ENCODE data around the gene RBM23.
"Not testable (repeated sequence)": the region's sequence is repeated elsewhere in the genome, so short reads cannot be mapped to it uniquely, and the experiment has no call there.

RBM23 gene

DNA sequence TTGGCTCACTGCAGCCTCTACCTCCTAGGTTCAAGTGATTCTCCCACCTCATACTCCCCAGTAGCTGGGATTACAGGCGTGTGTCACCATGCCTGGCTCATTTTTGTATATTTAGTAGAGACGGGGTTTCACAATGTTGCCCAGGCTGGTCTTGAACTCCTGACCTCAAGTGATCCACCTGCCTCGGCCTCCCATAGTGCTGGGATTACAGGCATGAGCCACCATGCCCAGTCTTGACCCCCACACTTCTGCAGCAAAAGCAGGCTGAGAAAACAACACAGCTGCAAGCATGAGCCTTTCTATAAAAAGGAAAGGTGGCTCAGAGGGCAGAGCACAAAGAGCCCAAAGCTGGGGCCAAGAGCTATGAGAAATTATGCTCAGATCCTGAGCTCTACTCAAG lies 58.6 kb downstream of the RBM23 start:
- not testable (repeated sequence) for DNase-seq

DNA sequence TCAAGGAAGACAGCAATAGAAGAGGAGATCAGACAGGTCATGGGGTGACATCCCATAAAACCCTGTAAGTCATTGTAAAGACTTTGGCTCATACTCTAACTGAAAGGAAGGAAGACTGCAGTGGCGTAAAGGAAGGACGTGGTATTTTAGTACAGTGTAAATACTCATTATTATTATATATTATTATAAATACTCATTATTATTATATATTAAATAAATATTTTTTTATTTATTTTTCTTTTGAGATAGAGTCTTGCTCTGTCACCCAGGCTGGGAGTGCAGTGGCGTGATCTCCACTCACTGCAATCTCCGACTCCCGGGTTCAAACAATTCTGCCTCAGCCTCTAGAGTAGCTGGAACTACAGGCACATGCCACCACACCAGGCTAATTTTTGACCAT lies 62.5 kb downstream of the RBM23 start:
- no peak for DNase-seq

DNA sequence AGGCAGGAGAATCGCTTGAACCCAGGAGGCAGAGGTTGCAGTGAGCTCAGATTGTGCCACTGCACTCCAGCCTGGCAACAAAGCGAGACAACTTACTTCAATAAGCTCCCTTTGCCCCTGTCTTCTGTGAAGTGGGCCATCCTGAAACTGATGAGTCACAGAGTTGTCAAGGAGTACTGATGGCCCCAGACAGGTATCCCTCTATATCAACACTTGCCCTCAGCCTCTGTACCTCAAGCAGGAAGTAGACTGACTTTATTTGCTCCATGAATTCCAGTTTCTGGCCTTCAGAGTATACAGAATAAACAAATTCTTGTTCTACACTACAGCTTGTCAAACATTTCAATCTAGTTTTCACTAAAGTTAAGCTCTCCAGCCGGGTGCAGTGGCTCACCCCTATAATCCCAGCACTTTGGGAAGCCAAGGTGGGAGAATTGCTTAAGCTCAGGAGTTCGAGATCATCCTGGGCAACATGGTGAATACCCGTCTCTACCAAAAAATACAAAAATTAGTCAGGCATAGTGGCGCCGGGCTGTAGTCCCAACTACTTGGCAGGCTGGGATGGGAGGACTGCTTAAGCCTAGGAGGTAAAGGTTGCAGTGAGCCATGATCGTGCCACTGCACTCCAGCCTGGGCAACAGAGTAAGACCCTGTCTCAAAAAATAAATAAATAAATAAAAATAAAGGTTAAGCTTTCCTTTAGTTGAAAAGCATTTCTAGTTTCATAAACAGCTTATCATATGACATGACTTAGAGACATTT lies 63.8 kb downstream of the RBM23 start:
- DNase-seq, result no peak

DNA sequence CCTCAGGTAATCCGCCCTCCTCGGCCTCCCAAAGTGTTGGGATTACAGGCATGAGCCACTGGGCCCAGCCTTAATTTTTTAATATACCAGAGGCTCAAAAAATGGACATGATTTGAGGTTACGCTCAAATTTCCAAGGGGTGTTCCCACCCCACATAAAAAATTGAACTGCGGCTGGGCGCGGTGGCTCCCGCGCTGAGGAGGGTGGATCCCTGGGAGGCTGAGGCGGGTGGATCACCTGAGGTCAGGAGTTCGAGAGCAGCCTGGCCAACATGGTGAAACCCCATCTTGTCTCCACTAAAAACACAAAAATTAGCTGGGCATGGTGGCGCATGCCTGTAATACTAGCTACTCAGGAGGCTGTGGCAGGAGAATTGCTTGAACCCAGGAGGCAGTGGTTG lies 64.7 kb downstream of the RBM23 start:
- not testable (repeated sequence) for DNase-seq

DNA sequence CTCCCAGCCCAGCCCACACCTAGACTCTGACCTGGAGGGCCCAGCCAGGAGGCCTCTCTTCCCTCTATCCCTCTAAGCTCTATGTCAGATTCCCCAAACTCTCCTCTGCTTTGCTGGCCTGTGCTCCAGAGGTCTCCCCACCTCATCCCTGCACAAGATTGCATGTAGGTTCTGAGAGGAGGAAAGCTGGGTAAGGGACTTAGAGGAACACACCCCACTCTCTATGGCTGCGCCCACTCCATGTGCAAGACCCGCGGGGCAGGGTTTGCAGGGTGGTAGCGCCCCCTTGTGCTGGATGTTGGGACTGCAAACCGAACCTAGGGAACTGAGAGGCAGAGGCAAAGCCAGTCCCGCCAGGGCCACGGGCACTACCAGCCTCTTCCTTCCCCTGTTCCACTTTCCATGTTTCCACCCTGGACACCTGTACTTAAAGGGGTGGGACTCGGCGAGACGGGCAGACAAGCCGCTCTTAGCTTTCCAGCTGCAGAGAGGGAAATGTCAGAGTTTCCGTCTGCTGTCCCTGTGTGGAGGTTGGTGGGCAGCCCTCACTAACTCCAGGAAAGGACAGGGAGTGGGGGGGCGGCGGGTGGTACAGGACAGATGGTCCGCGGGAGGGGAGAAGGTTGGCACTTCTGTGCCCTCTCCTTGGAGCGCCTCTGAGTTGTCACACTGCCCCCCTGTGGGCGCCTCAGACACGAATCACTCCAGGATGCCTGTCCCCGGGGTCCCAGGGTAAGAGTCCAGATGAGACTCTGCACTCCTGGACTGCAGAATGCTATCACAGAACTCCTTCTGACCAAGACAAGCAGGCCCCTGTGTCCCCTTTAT lies 65.8 kb downstream of the RBM23 start:
- peak; percentile 70 for DNase-seq

DNA sequence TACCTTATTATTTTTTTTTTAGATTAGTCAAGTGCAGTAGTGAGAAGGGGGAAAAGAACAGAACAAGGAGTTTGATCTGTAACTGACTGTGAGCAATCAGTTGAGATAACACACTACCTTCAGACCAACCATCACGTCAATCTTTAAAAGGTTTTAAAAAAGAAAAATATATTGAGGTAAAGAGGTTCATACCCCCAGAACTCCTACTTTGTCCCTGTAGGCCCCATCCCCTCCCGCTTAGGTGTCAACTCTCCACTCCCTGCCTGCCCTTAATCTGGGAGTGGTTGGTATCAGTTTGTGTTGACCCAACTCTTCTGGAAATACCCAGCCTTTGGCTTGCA lies 66.4 kb downstream of the RBM23 start:
- DNase-seq, result no peak

DNA sequence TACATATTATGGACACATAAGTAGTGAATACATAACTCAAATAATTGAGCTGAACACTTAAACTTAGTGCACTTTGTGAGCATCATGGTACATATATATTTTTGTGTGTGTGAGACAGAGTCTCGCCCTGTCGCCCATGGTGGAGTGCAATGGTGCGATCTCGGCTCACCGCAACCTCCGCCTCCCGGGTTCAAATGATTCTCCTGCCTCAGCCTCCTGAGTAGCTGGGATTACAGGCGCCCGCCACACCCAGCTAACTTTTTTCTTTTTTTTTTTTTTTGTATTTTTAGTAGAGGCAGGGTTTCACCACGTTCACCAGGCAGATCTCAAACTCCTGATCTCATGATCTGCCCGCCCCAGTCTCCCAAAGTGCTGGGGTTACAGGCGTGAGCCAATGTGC lies 66.8 kb downstream of the RBM23 start:
- DNase-seq, result not testable (repeated sequence)

DNA sequence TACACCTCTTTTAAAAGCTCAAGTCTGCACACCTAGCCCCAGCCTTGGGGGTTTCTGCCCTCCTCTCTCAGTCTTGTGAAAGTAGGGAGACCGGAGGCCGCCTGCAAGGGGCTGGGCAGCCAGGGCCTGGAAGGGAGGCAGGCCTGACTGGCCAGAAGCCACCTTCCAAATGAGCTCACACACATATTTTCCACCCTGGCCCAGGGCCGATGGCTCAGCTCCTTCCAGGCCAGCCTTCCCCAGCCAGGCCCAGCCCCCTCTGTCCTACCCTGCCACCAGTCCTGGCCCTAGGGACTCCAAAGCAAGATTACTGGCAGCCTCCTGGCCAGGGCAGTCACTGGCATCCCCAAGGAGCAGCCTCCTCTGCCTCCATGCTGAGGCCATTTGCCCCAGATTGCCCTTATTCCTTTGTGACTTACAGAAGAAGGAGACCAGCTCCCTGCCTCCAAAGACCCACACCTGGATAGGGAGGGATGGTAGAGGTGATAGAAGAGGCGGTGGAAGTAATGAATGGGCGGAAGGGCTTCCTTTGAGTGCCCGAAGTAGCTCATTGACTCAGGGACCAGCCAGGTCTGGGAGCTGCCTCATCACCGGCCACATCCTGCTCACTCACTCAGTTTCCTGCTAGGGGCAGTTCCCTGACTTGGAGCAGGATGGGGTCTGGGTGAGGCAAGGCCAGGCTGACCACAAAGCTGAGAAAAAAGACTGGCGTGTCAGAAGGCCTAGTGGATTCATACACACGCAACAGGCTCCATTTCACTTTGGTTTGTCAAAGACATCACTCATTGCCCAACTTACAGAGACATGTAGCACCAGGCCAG lies 67.8 kb downstream of the RBM23 start:
- DNase-seq, result peak; percentile 94

DNA sequence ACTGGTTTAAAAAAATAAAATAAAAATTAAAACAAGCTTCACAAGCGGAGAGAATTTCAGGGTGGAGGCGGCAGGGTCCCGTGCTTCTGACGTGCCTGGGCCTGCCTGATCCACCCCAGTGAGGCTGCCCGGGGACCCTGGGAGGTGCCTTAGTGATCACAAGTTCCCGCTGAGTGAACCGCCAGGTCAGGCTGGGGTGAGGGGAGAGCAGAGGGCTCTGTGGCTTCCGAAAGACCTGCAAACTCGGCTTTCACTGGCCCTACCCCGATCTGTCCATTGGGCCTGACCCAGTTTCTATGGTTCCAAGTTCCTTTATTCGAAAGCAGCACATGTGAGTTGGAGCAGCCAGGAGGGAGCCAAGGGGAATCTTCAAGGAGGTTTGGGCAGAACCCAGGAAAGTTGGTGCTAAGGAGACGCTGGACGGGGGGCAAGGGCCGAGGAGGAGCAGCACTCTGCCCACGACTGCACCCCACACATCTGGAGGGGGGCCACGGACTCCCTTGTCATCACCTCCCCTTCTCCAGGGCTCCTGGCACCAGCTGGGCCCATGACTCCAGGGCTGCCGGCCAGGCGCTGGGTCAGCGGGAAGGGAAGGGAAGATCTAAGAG lies 69.6 kb downstream of the RBM23 start:
- no peak for DNase-seq

DNA sequence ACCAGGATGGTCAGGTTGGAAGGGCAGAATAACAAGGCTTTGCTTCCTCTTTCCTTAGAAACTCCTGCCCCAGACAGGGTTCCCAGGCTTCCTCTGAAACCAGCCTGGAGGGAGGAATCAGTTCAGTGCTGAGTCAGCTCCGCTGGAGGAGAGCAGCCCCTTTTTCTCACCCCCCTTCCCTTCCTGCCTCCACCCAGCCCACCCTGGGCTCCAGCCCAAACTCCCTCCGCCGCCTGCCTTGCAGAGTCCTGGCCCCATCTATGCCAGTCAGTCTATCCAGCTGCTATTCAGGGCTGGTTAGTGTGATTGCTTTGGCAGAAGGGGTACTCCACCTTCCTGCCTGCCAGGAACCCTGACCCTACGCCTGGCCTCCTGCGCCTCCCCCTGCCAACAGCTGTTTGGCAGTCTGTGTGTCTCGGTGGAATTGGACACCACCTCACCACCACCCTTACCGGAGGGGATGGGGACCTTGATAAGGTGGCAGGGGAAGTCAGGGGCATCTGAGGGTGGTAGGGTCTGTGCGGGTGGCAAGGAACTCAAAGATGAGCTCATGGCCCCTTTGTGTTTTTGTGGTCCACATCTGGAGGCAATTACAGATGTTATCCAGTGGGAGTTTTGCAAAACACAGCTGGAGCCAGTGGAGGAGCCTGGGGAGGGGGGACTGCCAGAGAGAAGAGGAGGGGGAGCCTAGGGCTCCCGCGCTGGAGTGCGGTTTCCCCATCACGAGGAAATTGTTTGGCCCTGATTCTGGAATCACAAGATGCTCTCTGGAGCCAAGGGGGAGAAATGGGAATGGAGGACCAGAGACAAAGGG lies 70.4 kb downstream of the RBM23 start:
- DNase-seq, result peak; percentile 34

DNA sequence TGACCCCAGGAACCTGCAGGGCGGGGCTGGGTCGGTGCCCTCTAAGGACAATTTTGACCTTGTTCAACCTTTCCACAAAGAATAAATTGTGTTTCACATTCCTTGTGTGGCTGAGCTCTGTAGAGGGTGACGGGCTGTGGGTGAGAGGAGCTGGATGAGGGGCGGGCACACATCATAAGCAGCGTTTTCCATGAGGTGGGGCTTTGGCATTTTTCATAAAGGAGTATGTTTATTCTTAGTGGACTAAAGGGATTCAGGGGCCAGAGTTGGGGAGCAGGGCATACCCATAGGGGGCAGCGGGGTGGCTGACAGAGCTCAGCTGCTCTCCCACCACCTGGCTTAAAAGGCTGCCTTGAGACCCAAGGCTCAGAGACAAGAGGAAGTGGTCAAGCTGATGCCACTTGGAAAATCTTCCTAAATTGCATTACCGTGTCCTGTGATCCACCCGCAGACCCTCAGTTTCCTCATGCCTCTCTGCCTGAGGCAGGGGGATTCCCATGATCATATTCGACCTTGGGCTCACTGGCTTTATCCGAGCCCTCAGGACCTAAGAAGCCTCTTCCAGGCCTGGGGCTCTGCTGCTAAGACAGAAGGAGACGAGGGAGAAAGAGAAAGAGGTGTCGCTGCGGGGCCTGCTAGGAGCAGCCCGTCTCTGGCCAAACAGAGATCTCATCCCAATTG lies 71.1 kb downstream of the RBM23 start:
- no peak for DNase-seq

DNA sequence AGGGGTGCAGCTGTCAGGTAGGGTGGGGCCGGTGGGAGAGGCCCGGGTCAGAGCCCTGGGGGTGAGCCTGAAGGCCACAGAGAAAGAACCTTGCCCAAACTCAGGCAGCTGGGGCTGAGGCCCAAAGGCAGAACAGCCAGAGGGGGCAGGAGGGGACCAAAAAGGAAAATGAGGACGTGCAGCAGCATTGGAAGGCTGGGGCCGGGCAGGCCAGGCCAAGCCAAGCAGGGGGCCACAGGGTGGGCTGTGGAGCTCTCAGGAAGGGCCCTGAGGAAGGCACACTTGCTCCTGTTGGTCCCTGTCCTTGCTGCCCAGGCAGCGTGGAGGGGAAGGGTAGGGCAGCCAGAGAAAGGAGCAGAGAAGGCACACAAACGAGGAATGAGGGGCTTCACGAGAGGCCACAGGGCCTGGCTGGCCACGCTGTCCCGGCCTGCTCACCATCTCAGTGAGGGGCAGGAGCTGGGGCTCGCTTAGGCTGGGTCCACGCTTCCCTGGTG lies 72.1 kb downstream of the RBM23 start:
- no peak for DNase-seq

DNA sequence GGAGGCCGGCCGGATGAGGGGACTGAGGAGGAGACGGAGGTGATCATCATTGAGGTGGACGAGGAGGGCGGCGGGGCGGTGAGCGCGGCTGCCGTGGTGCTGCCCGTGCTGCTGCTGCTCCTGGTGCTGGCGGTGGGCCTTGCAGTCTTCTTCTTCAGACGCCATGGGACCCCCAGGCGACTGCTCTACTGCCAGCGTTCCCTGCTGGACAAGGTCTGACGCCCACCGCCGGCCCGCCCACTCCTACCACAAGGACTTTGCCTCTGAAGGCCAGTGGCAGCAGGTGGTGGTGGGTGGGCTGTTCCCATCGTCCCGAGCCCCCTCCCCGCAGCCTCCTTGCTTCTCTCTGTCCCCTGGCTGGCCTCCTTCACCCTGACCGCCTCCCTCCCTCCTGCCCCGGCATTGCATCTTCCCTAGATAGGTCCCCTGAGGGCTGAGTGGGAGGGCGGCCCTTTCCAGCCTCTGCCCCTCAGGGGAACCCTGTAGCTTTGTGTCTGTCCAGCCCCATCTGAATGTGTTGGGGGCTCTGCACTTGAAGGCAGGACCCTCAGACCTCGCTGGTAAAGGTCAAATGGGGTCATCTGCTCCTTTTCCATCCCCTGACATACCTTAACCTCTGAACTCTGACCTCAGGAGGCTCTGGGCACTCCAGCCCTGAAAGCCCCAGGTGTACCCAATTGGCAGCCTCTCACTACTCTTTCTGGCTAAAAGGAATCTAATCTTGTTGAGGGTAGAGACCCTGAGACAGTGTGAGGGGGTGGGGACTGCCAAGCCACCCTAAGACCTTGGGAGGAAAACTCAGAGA lies 72.9 kb downstream of the RBM23 start:
- DNase-seq, result no peak

DNA sequence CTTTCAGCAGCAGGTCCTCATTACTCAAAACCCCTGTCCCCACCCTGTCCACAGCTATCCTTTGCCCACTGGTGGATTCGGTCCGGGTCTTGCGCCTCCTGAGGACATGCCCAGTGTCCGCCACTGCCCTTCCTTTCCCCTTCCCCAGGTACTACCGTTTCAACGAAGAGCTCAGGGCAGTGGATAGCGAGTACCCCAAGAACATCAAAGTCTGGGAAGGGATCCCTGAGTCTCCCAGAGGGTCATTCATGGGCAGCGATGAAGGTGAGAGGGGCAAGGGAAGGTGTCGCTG lies 73.9 kb downstream of the RBM23 start:
- DNase-seq, result no peak

DNA sequence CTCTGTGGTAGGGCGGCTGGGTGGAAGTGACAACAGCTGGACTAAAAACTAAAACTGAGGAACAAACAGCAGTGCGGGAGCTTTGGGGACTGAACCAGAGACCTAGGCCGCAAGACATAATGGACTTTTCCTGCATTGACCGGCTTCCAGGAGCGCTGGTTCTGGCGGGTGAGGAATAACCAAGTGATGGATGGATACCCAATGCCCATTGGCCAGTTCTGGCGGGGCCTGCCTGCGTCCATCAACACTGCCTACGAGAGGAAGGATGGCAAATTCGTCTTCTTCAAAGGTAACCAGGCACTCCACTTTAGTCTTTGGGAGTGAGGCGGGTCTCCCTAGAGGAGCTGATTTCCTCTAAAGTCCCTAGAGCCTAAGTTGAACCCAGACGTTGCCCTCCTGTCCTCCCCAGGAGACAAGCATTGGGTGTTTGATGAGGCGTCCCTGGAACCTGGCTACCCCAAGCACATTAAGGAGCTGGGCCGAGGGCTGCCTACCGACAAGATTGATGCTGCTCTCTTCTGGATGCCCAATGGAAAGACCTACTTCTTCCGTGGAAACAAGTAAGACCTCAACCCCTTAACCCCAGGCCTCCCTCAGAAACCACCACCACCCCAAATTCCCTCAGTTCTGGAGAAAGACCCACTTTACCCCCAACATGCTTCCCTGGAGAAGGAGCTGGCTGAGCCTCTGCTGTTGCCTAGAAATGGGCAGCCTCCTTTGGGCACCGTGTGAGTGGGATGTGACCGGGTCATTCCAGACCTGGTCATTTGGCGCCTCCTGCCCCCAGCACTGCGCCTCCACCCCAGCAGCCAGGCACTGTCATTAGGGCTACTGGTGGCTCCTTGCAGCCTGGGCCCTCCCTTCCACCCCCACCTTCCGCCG lies 74.5 kb downstream of the RBM23 start:
- DNase-seq, result no peak

Data from NCI-H226 (cell line).